Measurements from ENCODE around the gene IQCM.

The IQCM gene

GRCh38 chr4:149572716-149573115, 242.9 kb downstream of the IQCM start:
- DNase-seq (ENCODE audit: low spot score) = no peak
- H3K27ac ChIP-seq = no peak overlapping the region
- no peak overlapping the region for H3K4me3 ChIP-seq
- TF ChIP-seq CTCF (IDR thresholded peaks at IDR 0.05) = no peak

- TF ChIP-seq CTCF (IDR thresholded peaks at IDR 0.05) = no peak
- Histone ChIP-seq H3K27ac (no peak overlapping the region), H3K4me3 (no peak overlapping the region)
- DNase-seq (ENCODE audit: low spot score) = no peak
Measured at GRCh38 chr4:149555799-149556198, 259.8 kb downstream of the IQCM start.

- Histone ChIP-seq H3K27ac (no peak overlapping the region), H3K4me3 (no peak overlapping the region)
- DNase-seq (ENCODE audit: low spot score) = no peak
- no peak for TF ChIP-seq CTCF (IDR thresholded peaks at IDR 0.05)
Measured at GRCh38 chr4:149555146-149555545, 260.5 kb downstream of the IQCM start.

GRCh38 chr4:149553959-149554520, 261.6 kb downstream of the IQCM start:
- no peak overlapping the region for H3K4me3 ChIP-seq
- no peak overlapping the region for H3K27ac ChIP-seq
- no peak for TF ChIP-seq CTCF (IDR thresholded peaks at IDR 0.05)
- DNase-seq (ENCODE audit: low spot score) = no peak

GRCh38 chr4:149552601-149553000, 263.0 kb downstream of the IQCM start:
- Histone ChIP-seq H3K27ac (no peak overlapping the region), H3K4me3 (no peak overlapping the region)
- TF ChIP-seq CTCF (IDR thresholded peaks at IDR 0.05) = no peak
- no peak for DNase-seq (ENCODE audit: low spot score)

GRCh38 chr4:149549911-149550310, 265.7 kb downstream of the IQCM start:
- Histone ChIP-seq H3K4me3 (no peak overlapping the region), H3K27ac (no peak overlapping the region)
- no peak for TF ChIP-seq CTCF (IDR thresholded peaks at IDR 0.05)
- DNase-seq (ENCODE audit: low spot score) = no peak

GRCh38 chr4:149534779-149535178, 280.9 kb downstream of the IQCM start:
- DNase-seq (ENCODE audit: low spot score) = no peak
- Histone ChIP-seq H3K27ac (no peak overlapping the region), H3K4me3 (no peak overlapping the region)
- TF ChIP-seq CTCF (IDR thresholded peaks at IDR 0.05) = no peak
